Ishikawa (cell line): ENCODE results near the gene MEPCE.

Source experiments
- CEBPB ChIP-seq: IDR thresholded peaks from 2 replicates; pipeline ENCODE4 v1.6.1; 2012
- CREB1 ChIP-seq: IDR thresholded peaks from 2 replicates; pipeline ENCODE4 v1.6.1; 2012; ENCODE audit warnings: low read depth
- EGR1 ChIP-seq: IDR thresholded peaks from 2 replicates; pipeline ENCODE4 v1.6.1; 2012
- EP300 ChIP-seq: IDR thresholded peaks from 2 replicates; pipeline ENCODE4 v1.6.1; 2012; ENCODE audit warnings: borderline replicate concordance
- MAX ChIP-seq: IDR thresholded peaks from 2 replicates; pipeline ENCODE4 v1.6.1; 2012
- NFIC ChIP-seq: IDR thresholded peaks from 2 replicates; pipeline ENCODE4 v1.6.1; 2012
- RAD21 ChIP-seq: IDR thresholded peaks from 2 replicates; pipeline ENCODE4 v1.6.1; 2012; ENCODE audit warnings: low read depth
- REST ChIP-seq: IDR thresholded peaks from 2 replicates; pipeline ENCODE4 v1.6.1; 2012; ENCODE audit warnings: low read depth, mild to moderate bottlenecking
- TCF12 ChIP-seq: IDR thresholded peaks from 2 replicates; pipeline ENCODE4 v1.6.1; 2012; ENCODE audit warnings: low read depth
- YY1 ChIP-seq: IDR thresholded peaks from 2 replicates; pipeline ENCODE4 v1.6.1; 2012; ENCODE audit warnings: low read depth

GRCh38 chr7:100444311-100445278 lies 15.0 kb downstream of the MEPCE start:
- no peak for TF ChIP-seq EP300
- no peak for TF ChIP-seq NFIC
- no peak for TF ChIP-seq MAX
- TF ChIP-seq RAD21: no peak
- TF ChIP-seq EGR1: no peak
- no peak for TF ChIP-seq TCF12
- no peak for TF ChIP-seq YY1
- no peak for TF ChIP-seq CREB1
- TF ChIP-seq REST: no peak
- TF ChIP-seq CEBPB: no peak
